Middle frontal gyrus (tissue), 1 donor: ENCODE results near the gene SVOP.

Experiments
- DNase-seq: peaks from one replicate; pipeline ENCODE4 v3.0.0-alpha.2; 2015; ENCODE audit warnings: low spot score; ENCODE audit errors: extremely low spot score

Gene SVOP

GRCh38 chr12:108939594-108939993, 81.3 kb downstream of the SVOP start:
- no peak for DNase-seq

DNA sequence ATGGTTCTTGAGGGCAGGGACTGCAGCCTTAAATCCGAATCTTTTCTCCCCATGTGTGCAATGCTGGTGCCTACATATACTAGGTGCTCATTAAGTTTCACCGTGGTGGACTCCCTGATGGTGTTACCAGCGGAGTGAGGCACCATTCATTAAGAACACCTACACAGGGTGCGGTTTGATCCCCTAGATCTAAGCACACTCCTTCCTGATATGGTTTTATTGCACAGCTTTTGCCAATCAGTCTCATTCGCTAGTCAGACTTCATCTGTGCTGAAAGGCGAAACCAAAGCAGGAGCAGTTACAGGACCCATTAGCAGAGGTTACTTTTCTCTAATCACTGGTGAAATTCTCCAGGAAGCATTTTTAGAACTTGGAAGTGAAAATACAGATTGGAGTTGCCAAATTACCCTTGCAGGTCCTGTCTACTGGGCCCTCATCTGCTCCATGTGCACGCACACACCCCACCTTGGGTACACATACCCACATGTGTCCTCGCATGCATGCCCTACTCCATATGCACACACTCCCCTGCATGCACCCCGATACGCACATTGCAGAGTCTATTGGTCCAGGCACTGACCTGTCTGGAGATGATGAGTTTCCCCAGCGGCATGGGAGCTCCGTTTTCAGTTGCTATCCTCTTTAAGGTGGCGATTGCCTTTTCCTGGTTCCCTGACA, 82.5 kb downstream of the SVOP start:
- no peak for DNase-seq

- no peak for DNase-seq
Observed at GRCh38 chr12:108935159-108935763, 85.6 kb downstream of the SVOP start.

GRCh38 chr12:108933949-108934348, 86.9 kb downstream of the SVOP start:
- no peak for DNase-seq

DNA sequence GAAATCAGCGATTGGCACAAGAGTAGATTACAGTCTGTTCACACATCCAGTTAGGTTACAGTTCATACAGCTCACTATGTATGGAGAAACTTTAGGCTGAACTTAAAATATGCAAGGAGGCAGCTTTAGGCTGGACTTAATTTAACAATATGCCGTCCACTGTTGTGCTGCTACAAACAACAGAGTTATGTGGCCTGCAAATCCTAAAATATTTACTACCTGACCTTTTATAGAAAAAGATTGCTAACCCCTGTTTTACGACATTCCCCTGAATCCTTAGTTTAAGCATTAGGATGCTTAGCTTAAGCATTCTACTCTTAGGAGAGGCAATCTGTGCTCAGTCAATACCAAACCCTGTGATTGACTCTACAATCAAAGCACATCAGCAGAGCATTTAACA, 90.1 kb downstream of the SVOP start:
- DNase-seq, result no peak

DNA sequence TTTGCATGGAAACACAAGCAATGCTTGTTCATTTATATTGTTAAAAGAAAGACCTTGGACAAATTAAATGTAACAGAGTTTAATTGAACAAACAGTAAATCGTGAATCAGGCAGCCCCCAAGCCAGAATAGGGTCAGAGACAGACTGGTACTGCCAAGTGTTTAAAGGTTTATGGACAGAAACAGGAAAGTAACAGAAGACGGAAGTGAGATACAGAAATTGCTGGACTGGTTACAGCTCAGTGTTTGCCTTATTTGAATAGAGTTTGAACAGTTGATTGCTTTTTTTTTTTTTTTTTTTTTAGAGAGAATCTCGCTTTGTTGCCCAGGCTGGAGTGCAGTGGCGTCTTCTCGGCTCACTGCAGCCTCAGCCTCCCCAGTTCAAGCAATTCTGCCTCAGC, 90.7 kb downstream of the SVOP start:
- no peak for DNase-seq

GRCh38 chr12:108928695-108929094, 92.2 kb downstream of the SVOP start:
- no peak for DNase-seq

DNA sequence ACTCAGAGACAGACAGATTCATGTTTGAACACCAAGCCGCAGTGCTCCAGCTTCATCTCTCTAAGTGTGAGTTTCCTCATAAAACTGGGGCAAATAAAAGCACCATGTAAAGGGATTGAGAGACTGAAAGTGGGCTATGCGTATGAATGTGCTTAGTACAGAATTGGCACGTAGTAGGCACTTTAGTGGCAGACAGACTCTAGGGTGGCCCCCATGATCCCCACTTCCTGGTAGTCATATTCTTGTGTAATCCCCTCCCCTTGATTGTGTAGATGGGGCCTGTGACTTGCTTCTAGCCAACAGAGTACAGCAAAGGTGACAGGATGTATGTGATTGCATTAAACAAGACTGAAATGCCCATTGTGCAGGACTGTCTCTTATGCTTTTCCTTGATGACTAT, 98.0 kb downstream of the SVOP start:
- DNase-seq, result no peak

- DNase-seq, result no peak
Observed at GRCh38 chr12:108921946-108922345, 98.9 kb downstream of the SVOP start.

DNA sequence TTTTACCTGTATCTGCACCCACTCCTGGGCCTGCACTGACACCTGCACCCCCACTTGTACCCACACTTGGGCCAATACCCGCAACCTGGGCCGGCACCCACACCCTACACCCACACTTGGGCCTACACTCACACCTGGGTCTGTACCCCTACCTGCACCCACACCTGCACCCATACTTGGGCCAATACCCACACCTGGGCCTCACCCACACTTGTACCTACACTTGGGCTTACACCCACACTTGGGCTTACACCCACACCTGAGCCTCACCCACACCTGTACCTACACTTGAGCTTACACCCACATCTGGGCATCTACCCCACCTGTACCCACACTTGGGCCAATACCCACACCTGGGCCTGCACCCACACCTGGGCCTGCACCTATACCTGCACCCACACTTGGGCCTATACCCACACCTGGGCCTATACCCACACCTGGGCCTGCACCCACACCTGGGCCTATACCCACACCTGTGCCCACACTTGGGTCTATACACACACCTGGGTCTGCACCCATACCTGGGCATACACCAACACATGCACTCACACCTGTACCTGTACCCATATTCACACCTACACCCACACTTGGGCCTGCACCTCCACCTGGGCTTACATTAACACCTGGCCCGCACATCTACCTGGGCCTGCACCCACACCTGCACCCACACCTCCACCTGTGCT, 101.8 kb downstream of the SVOP start:
- no peak for DNase-seq

DNA sequence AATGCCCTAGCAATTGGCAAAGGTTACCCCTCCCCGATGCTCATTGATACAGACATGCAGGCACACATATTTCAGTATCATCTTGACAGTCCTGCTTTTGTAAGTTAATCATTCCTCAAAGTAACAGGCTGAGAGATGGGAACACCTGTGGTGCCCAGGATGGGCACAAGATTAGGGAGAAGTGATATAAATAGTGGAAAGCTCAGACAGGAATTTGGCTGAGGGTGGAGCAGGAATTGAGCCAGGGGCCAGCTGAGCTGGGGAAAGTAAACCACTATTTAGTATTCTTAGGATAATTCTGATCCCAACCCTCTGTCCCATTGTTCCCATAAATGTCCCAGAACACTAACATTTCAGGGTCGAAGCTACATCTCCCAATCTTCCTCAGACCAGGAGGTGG, 102.7 kb downstream of the SVOP start:
- no peak for DNase-seq

GRCh38 chr12:108916336-108916735, 104.5 kb downstream of the SVOP start:
- no peak for DNase-seq

DNA sequence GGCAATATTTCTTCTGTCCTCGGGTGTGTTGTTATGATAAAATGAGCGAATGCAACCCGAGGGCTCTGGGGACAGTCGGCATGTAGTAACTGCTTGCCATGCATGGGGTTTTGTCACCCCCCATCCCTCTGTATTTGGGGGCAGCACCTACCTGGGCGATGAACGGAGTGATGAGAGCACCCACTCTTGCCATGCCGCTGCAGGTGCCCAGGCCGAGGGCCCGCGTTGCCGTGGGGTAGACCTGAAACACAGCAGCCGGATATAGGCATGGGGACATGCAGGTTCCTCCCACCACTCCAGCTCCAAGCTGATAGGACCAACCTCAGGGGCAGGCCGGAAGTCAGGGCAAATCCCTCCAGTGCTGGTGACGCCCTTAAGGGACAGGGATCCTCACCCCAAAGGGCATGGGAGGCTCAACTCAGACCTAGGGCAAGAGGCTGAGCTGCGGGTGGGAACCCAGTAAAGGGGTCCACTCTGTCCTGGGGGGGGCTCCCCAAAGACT, 105.2 kb downstream of the SVOP start:
- DNase-seq, result no peak

GRCh38 chr12:108914121-108914531, 106.7 kb downstream of the SVOP start:
- DNase-seq, result peak; percentile 65

- no peak for DNase-seq
Observed at GRCh38 chr12:108912361-108912760, 108.5 kb downstream of the SVOP start.

DNA sequence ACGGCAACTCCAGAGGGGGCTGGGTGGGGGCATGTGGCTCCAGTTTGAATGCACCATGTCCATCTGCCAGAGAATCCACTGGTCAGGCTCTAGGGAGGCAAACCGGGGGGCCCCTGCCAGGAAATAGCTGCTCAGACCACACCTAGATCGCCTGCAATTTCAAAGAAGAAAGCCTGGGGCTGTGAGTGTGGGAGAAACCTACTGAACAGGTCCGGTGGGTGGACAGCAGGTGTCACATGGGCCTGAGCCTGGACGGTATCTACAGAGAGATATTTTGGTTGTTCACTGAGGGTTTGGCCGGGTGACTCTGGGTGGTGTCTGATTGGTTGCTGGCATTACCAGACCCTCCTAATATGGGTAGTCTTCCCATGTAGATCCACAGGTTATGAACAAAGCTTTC, 109.0 kb downstream of the SVOP start:
- no peak for DNase-seq

DNA sequence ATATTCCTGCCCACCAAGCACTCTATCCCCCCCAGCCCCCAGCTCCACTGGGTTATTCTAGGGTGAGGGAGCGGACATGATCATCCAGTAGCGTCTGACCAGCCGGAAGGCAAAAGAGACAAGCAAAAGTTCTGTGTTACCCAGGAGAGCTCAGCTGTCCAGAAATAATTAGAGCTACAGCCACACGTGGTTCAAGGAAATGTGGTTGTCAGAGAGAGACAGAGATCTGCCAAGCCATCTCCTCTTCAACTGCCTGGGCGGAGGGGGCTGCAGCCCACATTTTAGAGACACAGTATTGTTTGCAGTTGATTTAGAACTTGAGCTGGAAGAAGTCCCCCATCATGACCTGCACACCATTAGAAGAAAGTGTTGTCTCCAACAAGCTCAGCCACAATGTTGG, 110.5 kb downstream of the SVOP start:
- no peak for DNase-seq

DNA sequence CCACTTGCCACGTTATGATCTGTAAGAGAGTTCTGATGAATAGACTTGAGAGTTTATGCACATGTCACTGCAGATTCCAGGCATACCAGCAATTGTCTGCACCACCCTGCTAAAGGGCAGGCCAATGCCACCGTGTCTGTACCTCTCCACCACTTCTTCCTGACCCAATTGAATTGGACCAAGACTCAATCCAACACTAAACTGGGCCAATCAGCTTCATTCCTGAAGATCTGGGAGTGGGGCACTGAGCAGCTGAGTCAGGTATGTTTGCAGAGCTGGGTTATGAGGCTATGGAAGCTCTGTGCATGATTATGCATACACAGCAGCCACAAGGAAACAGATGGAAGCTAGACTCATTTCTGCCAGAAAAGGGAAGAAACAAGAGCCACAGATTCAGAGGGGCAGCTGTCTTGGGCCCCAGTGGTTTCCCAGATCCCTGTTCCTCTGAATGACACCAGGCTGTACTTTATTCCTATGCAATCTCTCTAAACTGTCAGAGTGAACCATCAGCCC, 113.0 kb downstream of the SVOP start:
- DNase-seq, result no peak

- DNase-seq, result no peak
Observed at GRCh38 chr12:108906971-108907370, 113.9 kb downstream of the SVOP start.

DNA sequence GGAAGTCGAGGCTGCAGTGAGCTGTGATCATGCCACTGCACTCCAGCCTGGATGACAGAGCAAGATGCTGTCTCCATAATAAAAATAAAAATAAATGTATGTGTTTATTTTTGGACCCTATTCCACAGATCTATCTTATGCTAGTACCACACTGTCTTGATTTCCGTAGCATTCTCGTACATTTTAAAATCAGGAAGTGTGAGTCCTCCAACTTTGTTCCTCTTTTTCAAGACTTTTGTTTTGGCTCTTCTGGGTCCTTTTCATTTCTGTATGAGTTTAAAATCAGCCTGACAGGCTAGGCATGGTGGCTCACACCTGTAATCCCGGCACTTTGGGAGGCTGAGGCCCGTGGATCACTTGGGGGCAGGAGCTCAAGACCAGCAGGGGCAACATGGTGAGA, 115.1 kb downstream of the SVOP start:
- DNase-seq, result no peak

- DNase-seq, result no peak
Observed at GRCh38 chr12:108899145-108899544, 121.7 kb downstream of the SVOP start.

GRCh38 chr12:108896817-108897216, 124.1 kb downstream of the SVOP start:
- DNase-seq, result no peak
